Activated CD4-positive, alpha-beta T cell treated with anti-CD3 and anti-CD28 coated beads for 36 hours (primary cell): ENCODE data around the gene RIPOR2. TPM values are rescaled to one million over a fixed set of nuclear protein-coding genes. Genes with fewer than 3 reads are reported as not detected.
"Not testable (repeated sequence)": the region's sequence is repeated elsewhere in the genome, so short reads cannot be mapped to it uniquely, and the experiment has no call there.

ENCODE experiments used
- ATAC-seq: fragments of 200-7000 bp; cut with Tn5 transposase; one replicate; pipeline ENCODE4 v1.10.0; 2021; ENCODE audit warnings: mild to moderate bottlenecking, moderate library complexity
- CTCF ChIA-PET: fragments of 350-600 bp; sonication (Branson Sonifier 250); formaldehyde crosslinking; loops from one replicate; lab custom pipeline; 2021; ENCODE audit warnings: antibody characterized with exemption; lab: Charles Lee
- POLR2A ChIA-PET: fragments of 350-600 bp; sonication (Branson Sonifier 250); formaldehyde crosslinking; loops from one replicate; lab custom pipeline; 2021; ENCODE audit warnings: antibody characterized with exemption, inconsistent platforms; lab: Charles Lee
- DNase-seq: peaks from one replicate; pipeline ENCODE4 v3.0.0-alpha.2; 2020
- H3K27ac Mint-ChIP-seq: one replicate; pipeline ENCODE4 v1.8.0; 2021; ENCODE audit warnings: mixed read lengths
- H3K27me3 Mint-ChIP-seq: one replicate; pipeline ENCODE4 v1.8.0; 2021; ENCODE audit warnings: mixed read lengths
- H3K36me3 Mint-ChIP-seq: one replicate; pipeline ENCODE4 v1.8.0; 2021; ENCODE audit warnings: low read depth, mixed read lengths
- H3K4me1 Mint-ChIP-seq: one replicate; pipeline ENCODE4 v1.8.0; 2021; ENCODE audit warnings: mixed read lengths
- H3K4me3 Mint-ChIP-seq: one replicate; pipeline ENCODE4 v1.8.0; 2021; ENCODE audit warnings: mild to moderate bottlenecking, moderate library complexity, mixed read lengths
- H3K9me3 Mint-ChIP-seq: one replicate; pipeline ENCODE4 v1.8.0; 2021; ENCODE audit warnings: low read depth, mixed read lengths
- intact Hi-C, 2 experiments: fragments of 100-400 bp; cut with DNase I in 1 of 2; cut with micrococcal nuclease in 1 of 2; formaldehyde crosslinking; loops; one replicate each; pipeline versions ENCODE4 v1.14.2 to v1.15.1; 2022 to 2024; cut with DNase I, micrococcal nuclease
- total RNA-seq, 2 experiments: library from RNA; stranded (reverse); gene quantifications; one replicate each; pipeline ENCODE4 v1.2.3, GENCODE V29; 2021

Gene RIPOR2
- total RNA-seq, 2 experiments from 2014 or later = 60.0 to 67.0 TPM

DNA sequence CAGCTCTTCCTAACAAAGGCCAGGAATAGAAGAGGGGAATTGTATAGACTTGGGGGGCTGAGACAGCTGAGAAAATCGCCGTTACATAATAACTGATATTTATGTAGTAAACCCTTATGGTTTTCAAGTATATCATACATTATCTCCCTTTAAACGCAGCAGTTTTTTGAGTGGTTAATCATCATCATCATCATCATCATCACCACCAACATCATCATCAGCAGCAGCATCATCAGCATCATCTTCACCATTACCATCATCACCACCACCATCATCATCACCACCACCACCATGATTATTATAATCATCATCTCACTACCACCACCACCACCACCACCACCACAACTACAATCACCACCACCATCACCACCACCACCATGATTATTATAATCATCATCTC is 9.1 kb downstream of the RIPOR2 start:
- intact Hi-C loops = loop anchor here in 1 of 2 experiments (10.0 kb wide), 1 partner anchor 212 kb away; the partner anchor contains the start of gene C6orf62
- ATAC-seq, H3K27me3 Mint-ChIP-seq, DNase-seq: not testable (repeated sequence)
- ChIA-PET CTCF (interaction anchor here (0.6 to 3.9 kb wide), 10 partner anchors 8 to 81 kb away, joined by 3 to 52 read pairs (median 5); partner anchors contain the start of gene RIPOR2), POLR2A (interaction anchor here (0.6 to 1.5 kb wide), 3 partner anchors 10 to 54 kb away, joined by 3 to 4 read pairs (median 4); no protein-coding TSS in a partner anchor)
- Mint-ChIP-seq H3K9me3 (peaks cover 12% of the 10 kb centered on the region), H3K4me3 (peak overlapping the region; percentile 63), H3K36me3 (peaks cover 19% of the 10 kb centered on the region), H3K4me1 (peaks cover 87% of the 10 kb centered on the region), H3K27ac (peak overlapping the region; percentile 96)

GRCh38 chr6:24926192-24926591 is 9.6 kb downstream of the RIPOR2 start:
- ChIA-PET POLR2A (interaction anchor here (0.6 to 1.5 kb wide), 6 partner anchors 11 to 65 kb away, joined by 3 to 13 read pairs (median 4); no protein-coding TSS in a partner anchor), CTCF (interaction anchor here (0.6 to 3.9 kb wide), 15 partner anchors 9 to 145 kb away, joined by 3 to 52 read pairs (median 4); partner anchors contain the start of gene RIPOR2)
- peaks cover 19% of the 10 kb centered on the region for H3K36me3 Mint-ChIP-seq
- H3K9me3 Mint-ChIP-seq = peaks cover 12% of the 10 kb centered on the region
- peaks cover 86% of the 10 kb centered on the region for H3K4me1 Mint-ChIP-seq
- DNase-seq (no peak), ATAC-seq (no peak)
- peak overlapping the region; percentile 63 for H3K4me3 Mint-ChIP-seq
- peak overlapping the region; percentile 96 for H3K27ac Mint-ChIP-seq
- intact Hi-C loops = loop anchor here in 1 of 2 experiments (10.0 kb wide), 1 partner anchor 211 kb away; the partner anchor contains the start of gene C6orf62
- H3K27me3 Mint-ChIP-seq = no peaks in the 10 kb centered on the region

DNA sequence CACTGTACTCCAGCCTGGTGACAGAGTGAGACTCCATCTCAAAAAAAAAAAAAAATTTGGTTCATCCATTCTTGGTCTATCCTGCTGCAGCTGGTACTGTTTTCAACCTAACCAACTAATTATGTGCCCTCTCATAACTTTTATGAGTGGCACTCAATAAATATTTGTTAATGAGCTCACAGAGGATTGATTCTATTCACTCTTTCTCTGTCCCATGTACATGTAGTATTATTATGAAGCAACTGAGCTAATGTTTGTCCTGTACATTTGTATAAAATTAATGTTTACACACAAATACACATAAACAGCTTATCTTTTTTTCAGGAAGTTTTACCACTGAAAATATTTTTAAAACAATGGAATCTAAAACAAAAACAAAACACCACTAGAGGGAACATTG is 10.1 kb downstream of the RIPOR2 start:
- ATAC-seq (no peak), DNase-seq (no peak)
- ChIA-PET CTCF (interaction anchor here (0.7 to 3.9 kb wide), 15 partner anchors 9 to 276 kb away, joined by 3 to 52 read pairs (median 4); partner anchors contain the start of gene RIPOR2), POLR2A (interaction anchor here (0.6 to 1.0 kb wide), 6 partner anchors 14 to 1095 kb away, joined by 3 to 13 read pairs (median 4); no protein-coding TSS in a partner anchor)
- Mint-ChIP-seq H3K27ac (peak overlapping the region; percentile 96), H3K9me3 (peaks cover 12% of the 10 kb centered on the region), H3K4me3 (peak overlapping the region; percentile 33), H3K27me3 (no peaks in the 10 kb centered on the region), H3K36me3 (peaks cover 19% of the 10 kb centered on the region), H3K4me1 (peaks cover 86% of the 10 kb centered on the region)
- intact Hi-C loops = loop anchor here (1.0 to 10.0 kb wide), 6 partner anchors 17 to 211 kb away; partner anchors contain the start of gene C6orf62 (in 1 of the 2)

DNA sequence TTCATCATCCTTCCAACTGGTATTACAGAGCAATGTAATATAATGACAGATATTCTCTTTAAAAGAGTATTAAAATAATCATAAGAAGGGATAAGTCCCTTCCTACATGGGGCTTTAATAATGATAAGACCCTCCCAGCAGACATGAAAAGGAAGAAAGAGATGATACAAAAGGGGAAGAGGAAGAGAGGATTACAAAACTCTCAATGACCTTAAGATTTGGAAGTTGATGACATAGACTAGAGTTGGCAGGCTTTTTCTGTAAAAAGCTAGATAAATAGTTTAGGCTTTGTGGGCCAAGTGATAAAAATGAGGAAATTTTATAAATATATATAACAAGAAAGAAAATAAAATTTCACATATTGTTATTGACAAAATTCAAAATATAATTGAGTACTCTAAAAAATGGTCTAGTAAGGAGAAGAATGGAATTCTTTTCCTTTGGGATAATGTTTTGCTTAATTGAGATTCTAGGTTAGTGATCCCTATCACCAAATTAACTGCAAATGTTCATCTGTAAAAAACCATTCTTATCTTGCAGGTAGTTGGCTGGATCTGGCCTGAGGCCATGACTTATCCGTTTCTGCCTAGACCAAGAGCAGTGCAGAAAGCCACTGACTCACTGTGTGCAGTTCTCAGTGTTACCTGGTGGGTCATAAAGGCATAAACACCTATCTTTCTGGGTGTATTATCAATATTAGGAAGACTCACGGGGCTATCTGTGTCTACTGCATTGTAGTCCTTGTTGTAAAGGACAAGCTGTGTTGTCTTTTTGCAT is 11.0 kb downstream of the RIPOR2 start:
- DNase-seq = peak; percentile 70
- Mint-ChIP-seq H3K27ac (peak overlapping the region; percentile 96), H3K36me3 (peaks cover 19% of the 10 kb centered on the region)

DNA sequence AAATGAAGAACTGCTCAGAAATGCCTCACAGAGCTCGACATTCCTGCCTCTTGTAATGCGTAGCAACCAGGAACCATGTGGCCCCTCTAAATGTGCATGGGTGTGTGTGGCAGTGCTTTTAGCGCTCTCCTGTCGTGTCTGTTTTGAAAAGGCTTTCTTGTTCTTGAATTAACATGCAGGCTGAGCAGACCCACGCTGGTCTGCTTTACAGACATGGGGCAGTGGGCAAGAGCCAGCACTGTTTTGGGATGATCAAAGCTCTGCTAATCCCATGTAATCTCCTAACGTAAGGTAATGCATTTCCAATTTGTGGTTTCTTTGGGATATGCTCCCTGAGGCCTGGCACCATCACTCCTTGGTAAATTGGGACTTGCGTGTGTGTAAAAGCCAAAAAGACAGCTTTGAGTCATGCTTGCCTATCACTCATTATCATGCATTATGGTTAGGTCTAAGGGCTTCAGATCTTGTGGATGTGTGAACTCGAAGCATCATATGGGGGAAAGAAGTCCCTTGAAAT is 11.8 kb downstream of the RIPOR2 start:
- intact Hi-C loops = loop anchor here (2.0 to 10.0 kb wide), 5 partner anchors 15 to 1098 kb away; partner anchors contain the start of gene C6orf62 (in 1 of the 2)
- peak overlapping the region; percentile 49 for H3K4me3 Mint-ChIP-seq
- ChIA-PET CTCF (interaction anchor here (0.8 to 3.9 kb wide), 9 partner anchors 11 to 96 kb away, joined by 3 to 52 read pairs (median 3); partner anchors contain the start of gene RIPOR2), POLR2A (interaction anchor here (1.0 kb wide), 2 partner anchors 14 to 68 kb away, joined by 3 to 4 read pairs; no protein-coding TSS in a partner anchor)
- ATAC-seq (peak; percentile 40), DNase-seq (peak; percentile 50)
- H3K27ac Mint-ChIP-seq = peak overlapping the region; percentile 94
- H3K27me3 Mint-ChIP-seq = no peaks in the 10 kb centered on the region
- H3K36me3 Mint-ChIP-seq = peaks cover 13% of the 10 kb centered on the region
- H3K9me3 Mint-ChIP-seq = peaks cover 12% of the 10 kb centered on the region
- peaks cover 86% of the 10 kb centered on the region for H3K4me1 Mint-ChIP-seq

More for the DNA sequence above, 11.0 kb downstream of the RIPOR2 start:
- POLR2A ChIA-PET = interaction anchor here (0.7 to 1.0 kb wide), 2 partner anchors 15 to 1096 kb away, joined by 4 read pairs; no protein-coding TSS in a partner anchor
- H3K9me3 Mint-ChIP-seq = peaks cover 12% of the 10 kb centered on the region
- CTCF ChIA-PET = interaction anchor here (0.7 to 3.9 kb wide), 13 partner anchors 10 to 277 kb away, joined by 3 to 52 read pairs (median 3); partner anchors contain the start of gene RIPOR2
- H3K4me1 Mint-ChIP-seq = peaks cover 86% of the 10 kb centered on the region
- ATAC-seq = peak; percentile 58
- H3K27me3 Mint-ChIP-seq = no peaks in the 10 kb centered on the region
- H3K4me3 Mint-ChIP-seq = peak overlapping the region; percentile 49
- intact Hi-C loops = loop anchor here (1.0 to 10.0 kb wide), 7 partner anchors 16 to 1098 kb away; partner anchors contain the start of gene C6orf62 (in 1 of the 2)

GRCh38 chr6:24922814-24923213 is 12.9 kb downstream of the RIPOR2 start:
- ATAC-seq (peak; percentile 35), DNase-seq (peak; percentile 53)
- peaks cover 12% of the 10 kb centered on the region for H3K9me3 Mint-ChIP-seq
- intact Hi-C loops = loop anchor here (1.0 to 10.0 kb wide), 3 partner anchors 9 to 1099 kb away; partner anchors contain the start of gene C6orf62 (in 1 of the 2)
- ChIA-PET POLR2A (no interaction called here), CTCF (interaction anchor here (1.1 to 5.9 kb wide), 3 partner anchors 12 to 35 kb away, joined by 7 to 62 read pairs (median 46); partner anchors contain the start of gene RIPOR2)
- no peaks in the 10 kb centered on the region for H3K27me3 Mint-ChIP-seq
- H3K27ac Mint-ChIP-seq = peak overlapping the region; percentile 94
- H3K36me3 Mint-ChIP-seq = peaks cover 13% of the 10 kb centered on the region
- H3K4me1 Mint-ChIP-seq = peaks cover 90% of the 10 kb centered on the region
- H3K4me3 Mint-ChIP-seq = peak overlapping the region; percentile 47

GRCh38 chr6:24922170-24922569 is 13.6 kb downstream of the RIPOR2 start:
- ChIA-PET POLR2A (interaction anchor here (0.6 kb wide), 1 partner anchor 38 kb away, joined by 6 read pairs; no protein-coding TSS in a partner anchor), CTCF (interaction anchor here (0.5 to 5.9 kb wide), 5 partner anchors 11 to 41 kb away, joined by 3 to 62 read pairs (median 7); partner anchors contain the start of gene RIPOR2)
- Mint-ChIP-seq H3K4me1 (peaks cover 89% of the 10 kb centered on the region), H3K36me3 (peaks cover 7% of the 10 kb centered on the region), H3K4me3 (peak overlapping the region; percentile 47), H3K27ac (peak overlapping the region; percentile 94), H3K27me3 (no peaks in the 10 kb centered on the region), H3K9me3 (peaks cover 7% of the 10 kb centered on the region)
- DNase-seq = no peak
- peak; percentile 9 for ATAC-seq
- intact Hi-C loops = loop anchor here (1.0 to 10.0 kb wide), 3 partner anchors 10 to 1100 kb away; partner anchors contain the start of gene C6orf62 (in 1 of the 2)

DNA sequence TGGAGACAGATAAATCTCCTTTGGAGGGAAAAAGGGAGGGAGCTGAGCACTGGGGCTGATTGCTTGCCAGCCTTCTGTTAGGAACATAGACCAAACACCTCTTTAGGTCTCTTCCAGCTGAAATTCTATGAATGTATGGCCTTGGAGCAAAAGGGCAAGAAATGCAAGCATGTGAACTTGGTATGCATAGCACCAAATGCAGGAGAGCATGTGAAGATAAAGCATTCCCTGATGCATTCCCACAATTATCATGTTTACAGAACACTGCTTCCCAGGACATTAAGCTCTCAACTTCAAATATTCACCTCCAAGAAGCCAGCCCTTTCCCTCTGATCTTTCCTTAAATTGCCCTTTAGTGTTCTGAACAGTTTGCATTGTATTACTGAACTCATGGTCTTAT is 15.6 kb downstream of the RIPOR2 start:
- DNase-seq = no peak
- ChIA-PET POLR2A (interaction anchor here (0.7 to 0.9 kb wide), 2 partner anchors 13 to 106 kb away, joined by 3 to 7 read pairs; no protein-coding TSS in a partner anchor), CTCF (interaction anchor here (0.7 to 5.9 kb wide), 12 partner anchors 9 to 97 kb away, joined by 3 to 62 read pairs (median 6); partner anchors contain the start of gene RIPOR2)
- Mint-ChIP-seq H3K4me1 (peaks cover 88% of the 10 kb centered on the region), H3K4me3 (peak overlapping the region; percentile 55), H3K36me3 (peaks cover 3% of the 10 kb centered on the region), H3K9me3 (no peaks in the 10 kb centered on the region), H3K27ac (peak overlapping the region; percentile 94), H3K27me3 (no peaks in the 10 kb centered on the region)
- ATAC-seq = no peak
- intact Hi-C loops = loop anchor here (5.0 to 10.0 kb wide), 2 partner anchors 205 to 1102 kb away; partner anchors contain the start of gene C6orf62 (in 1 of the 2)

DNA sequence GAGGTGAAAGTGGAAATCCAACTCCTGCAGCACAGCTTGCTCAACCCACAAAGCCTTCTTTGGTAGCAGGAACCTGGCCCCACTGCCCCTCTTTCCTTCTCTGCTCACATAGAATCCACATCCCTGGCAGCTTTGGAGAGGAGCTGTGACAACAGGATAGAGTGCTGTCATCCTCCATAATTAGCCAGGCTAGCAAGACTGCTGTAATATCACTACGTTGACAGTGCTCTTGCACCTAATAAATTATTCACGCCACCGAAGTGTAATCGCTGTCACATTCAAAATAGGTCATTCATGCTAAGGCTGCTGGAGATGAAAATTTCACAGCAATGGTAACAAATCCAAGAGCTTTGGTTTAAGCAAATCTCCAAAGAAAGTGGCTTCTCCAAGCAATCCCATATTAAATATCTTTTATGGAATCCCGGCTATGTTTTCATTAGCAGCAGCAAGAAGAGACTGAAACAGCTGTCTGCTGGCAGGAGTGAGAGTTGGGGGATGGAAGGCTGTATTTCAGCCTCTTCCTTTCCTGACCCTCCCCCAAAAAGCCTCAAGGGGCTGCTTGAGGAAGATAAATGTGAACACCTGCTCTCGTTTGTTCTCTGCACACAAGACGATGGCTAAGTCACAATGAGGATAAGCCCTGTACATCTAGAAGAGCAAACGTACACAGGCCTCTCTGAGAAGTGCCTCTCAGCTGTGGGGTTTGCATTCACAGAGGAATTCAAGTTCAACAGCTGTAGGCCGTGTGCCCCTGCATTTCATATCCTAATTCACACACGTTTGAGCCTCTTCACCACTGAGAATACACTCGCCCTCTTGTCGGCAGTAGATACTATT is 16.5 kb downstream of the RIPOR2 start:
- Mint-ChIP-seq H3K4me1 (peaks cover 89% of the 10 kb centered on the region), H3K36me3 (peaks cover 3% of the 10 kb centered on the region), H3K27ac (peak overlapping the region; percentile 94), H3K9me3 (no peaks in the 10 kb centered on the region), H3K4me3 (peak overlapping the region; percentile 55), H3K27me3 (no peaks in the 10 kb centered on the region)
- peak; percentile 21 for ATAC-seq
- intact Hi-C loops = loop anchor here in 1 of 2 experiments (1.0 kb wide), 1 partner anchor 9 kb away; no protein-coding TSS in a partner anchor
- POLR2A ChIA-PET = interaction anchor here (0.8 to 1.4 kb wide), 4 partner anchors 10 to 72 kb away, joined by 3 to 7 read pairs (median 4); no protein-coding TSS in a partner anchor
- DNase-seq = peak; percentile 52
- CTCF ChIA-PET = interaction anchor here (1.0 to 5.9 kb wide), 21 partner anchors 9 to 108 kb away, joined by 3 to 62 read pairs (median 5); partner anchors contain the start of gene RIPOR2
